NCI-H1930 (cell line): ENCODE data around the gene PLCB1.
"Not testable (repeated sequence)": the region's sequence is repeated elsewhere in the genome, so short reads cannot be mapped to it uniquely, and the experiment has no call there.

Experiments
- DNase-seq, 2 experiments: peaks; one replicate each; lab custom pipeline; 2025; lab: John Stamatoyannopoulos, UW

Gene PLCB1

GRCh38 chr20:8334641-8335040 is 202.6 kb downstream of the PLCB1 start:
- no peak for DNase-seq

- no peak for DNase-seq
Observed at GRCh38 chr20:8335059-8335458, 203.0 kb downstream of the PLCB1 start.

- no peak for DNase-seq
Observed at GRCh38 chr20:8335495-8336195, 203.6 kb downstream of the PLCB1 start.

- DNase-seq = no peak
Observed at GRCh38 chr20:8339349-8339748, 207.3 kb downstream of the PLCB1 start.

GRCh38 chr20:8342391-8342790 is 210.3 kb downstream of the PLCB1 start:
- DNase-seq = no peak

GRCh38 chr20:8344106-8344505 is 212.0 kb downstream of the PLCB1 start:
- no peak for DNase-seq

- DNase-seq = no peak
Observed at GRCh38 chr20:8344631-8345030, 212.6 kb downstream of the PLCB1 start.

GRCh38 chr20:8346700-8347270 is 214.7 kb downstream of the PLCB1 start:
- no peak for DNase-seq

- not testable (repeated sequence) for DNase-seq
Observed at GRCh38 chr20:8350225-8350624, 218.2 kb downstream of the PLCB1 start.

- DNase-seq = no peak
Observed at GRCh38 chr20:8352486-8352885, 220.4 kb downstream of the PLCB1 start.

- no peak for DNase-seq
Observed at GRCh38 chr20:8353512-8353911, 221.4 kb downstream of the PLCB1 start.

- DNase-seq = no peak
Observed at GRCh38 chr20:8355453-8355852, 223.4 kb downstream of the PLCB1 start.

- no peak for DNase-seq
Observed at GRCh38 chr20:8356806-8357205, 224.7 kb downstream of the PLCB1 start.

- DNase-seq = no peak
Observed at GRCh38 chr20:8357703-8358102, 225.6 kb downstream of the PLCB1 start.

- DNase-seq = no peak
Observed at GRCh38 chr20:8360035-8360434, 228.0 kb downstream of the PLCB1 start.

GRCh38 chr20:8361006-8361652 is 229.1 kb downstream of the PLCB1 start:
- DNase-seq = no peak

GRCh38 chr20:8361779-8362178 is 229.7 kb downstream of the PLCB1 start:
- no peak for DNase-seq

GRCh38 chr20:8362457-8362856 is 230.4 kb downstream of the PLCB1 start:
- no peak for DNase-seq

- no peak for DNase-seq
Observed at GRCh38 chr20:8363970-8364733, 232.1 kb downstream of the PLCB1 start.

- no peak for DNase-seq
Observed at GRCh38 chr20:8364734-8365078, 232.6 kb downstream of the PLCB1 start.

GRCh38 chr20:8365634-8366033 is 233.6 kb downstream of the PLCB1 start:
- DNase-seq = no peak

GRCh38 chr20:8366303-8366923 is 234.3 kb downstream of the PLCB1 start:
- no peak for DNase-seq
